Measurements from ENCODE around the gene DNALI1.

GRCh38 chr1:37556712-37557196, at the start of gene DNALI1:
- TF ChIP-seq CTCF (IDR thresholded peaks at IDR 0.05; ENCODE audit: borderline replicate concordance, extremely low read depth, low read length, poor library complexity, severe bottlenecking): no peak
- no peak for TF ChIP-seq EZH2 (IDR thresholded peaks at IDR 0.05; ENCODE audit: borderline replicate concordance, low read depth, low read length, severe bottlenecking)
